ENCODE measurements around the gene EFTUD2. TPM values are rescaled to one million over a fixed set of nuclear protein-coding genes. Genes with fewer than 3 reads are reported as not detected.

The EFTUD2 gene
- total and polyA plus RNA-seq, 2 experiments from 2014 or later: 60.1 to 63.7 TPM

DNA sequence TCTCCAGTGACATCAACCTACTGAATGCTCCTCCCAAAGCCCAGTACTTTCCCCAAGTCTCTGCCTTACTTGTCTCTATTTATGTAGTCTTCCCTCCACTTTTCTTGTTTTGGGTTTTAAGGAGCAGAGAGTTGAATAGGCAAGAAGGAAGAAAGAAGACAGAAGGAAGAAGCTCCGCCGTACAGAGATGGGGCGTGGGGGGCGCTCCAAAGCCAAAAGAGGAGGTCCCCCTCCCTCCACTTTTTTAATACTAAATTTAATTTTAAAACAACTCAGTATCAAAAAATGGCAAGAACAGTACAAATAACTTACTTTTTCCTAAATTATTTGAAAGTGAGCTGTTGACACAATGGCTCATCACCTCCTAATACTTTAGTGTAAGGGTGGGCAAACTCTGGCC, 4.6 kb downstream of the EFTUD2 start:
- Histone ChIP-seq H3F3A (ENCODE audit: insufficient read depth) (0 out of 2 replicates have a peak, but pooled peaks cover 4% of the 10 kb centered on the region), H3K4me1 (ENCODE audit: insufficient read depth) (peaks cover 10% of the 10 kb centered on the region), H3K9ac (no peak overlapping the region), H3K4me2 (ENCODE audit: unreplicated experiment) (no peak overlapping the region), H3K36me3 (ENCODE audit: low read depth) (peaks cover 14% of the 10 kb centered on the region; the same call in 1 of the 2 replicates), H3K27ac (no peak overlapping the region), H3K27me3 (replicated peaks; ENCODE audit: insufficient read depth) (no peaks in the 10 kb centered on the region), H3K9me3 (ENCODE audit: low read depth) (no peaks in the 10 kb centered on the region), H2AFZ (no peak overlapping the region), H4K20me1 (ENCODE audit: insufficient read depth) (peaks cover 7% of the 10 kb centered on the region; the same call in 1 of the 2 replicates), H3K4me3 (no peak overlapping the region), H3K9me2 (ENCODE audit: insufficient read depth) (no peaks in the 10 kb centered on the region), H3K79me2 (ENCODE audit: insufficient read depth) (peaks cover 91% of the 10 kb centered on the region)
- in situ Hi-C loops (cut with MboI): no loop called here
- DNase-seq: no peak
- no peak for TF ChIP-seq EZH2phosphoT487 (IDR thresholded peaks at IDR 0.05; ENCODE audit: insufficient read depth, low read depth)
- 93 to 94% methylated on average over 4 of the region's 4 CpGs for WGBS, 2 experiments (ENCODE audit: low coverage in 1 of 2, low lambda C conversion rate in 2 of 2, missing lambda C conversion rate in 2 of 2)

DNA sequence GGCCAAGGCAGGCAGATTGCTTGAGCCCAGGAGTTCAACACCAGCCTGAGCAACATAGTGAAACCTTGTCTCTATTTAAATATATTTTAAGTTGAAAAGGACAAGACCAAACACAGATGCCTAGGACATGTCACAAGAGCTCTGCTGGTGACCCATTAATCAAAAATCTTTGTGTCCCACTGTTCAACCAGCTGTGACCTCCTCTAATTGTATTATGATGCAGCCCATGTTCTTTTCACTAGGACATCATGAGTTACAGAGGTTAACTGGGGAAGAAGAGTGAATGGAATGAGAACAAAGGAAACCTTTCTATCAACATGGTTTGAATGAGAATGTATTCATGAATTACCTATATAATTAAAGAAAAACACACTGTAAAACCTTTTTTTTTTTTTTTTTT, 7.0 kb downstream of the EFTUD2 start:
- Histone ChIP-seq H2AFZ (no peak overlapping the region), H3K4me2 (ENCODE audit: unreplicated experiment) (no peak overlapping the region), H3K79me2 (ENCODE audit: insufficient read depth) (peaks cover 96% of the 10 kb centered on the region), H3F3A (ENCODE audit: insufficient read depth) (no peaks in the 10 kb centered on the region), H3K27me3 (replicated peaks; ENCODE audit: insufficient read depth) (no peaks in the 10 kb centered on the region), H3K36me3 (ENCODE audit: low read depth) (peaks cover 16% of the 10 kb centered on the region; the same call in 1 of the 2 replicates), H4K20me1 (ENCODE audit: insufficient read depth) (peaks cover 10% of the 10 kb centered on the region; the same call in 1 of the 2 replicates), H3K9ac (no peak overlapping the region), H3K4me3 (no peak overlapping the region), H3K27ac (no peak overlapping the region), H3K9me3 (ENCODE audit: low read depth) (no peaks in the 10 kb centered on the region), H3K4me1 (ENCODE audit: insufficient read depth) (no peaks in the 10 kb centered on the region), H3K9me2 (ENCODE audit: insufficient read depth) (no peaks in the 10 kb centered on the region)
- no peak for DNase-seq
- TF ChIP-seq EZH2 (IDR thresholded peaks at IDR 0.05; ENCODE audit: insufficient read depth, poor library complexity, severe bottlenecking) (no peak), EZH2phosphoT487 (IDR thresholded peaks at IDR 0.05; ENCODE audit: insufficient read depth, low read depth) (no peak)
- in situ Hi-C loops (cut with MboI): no loop called here

DNA sequence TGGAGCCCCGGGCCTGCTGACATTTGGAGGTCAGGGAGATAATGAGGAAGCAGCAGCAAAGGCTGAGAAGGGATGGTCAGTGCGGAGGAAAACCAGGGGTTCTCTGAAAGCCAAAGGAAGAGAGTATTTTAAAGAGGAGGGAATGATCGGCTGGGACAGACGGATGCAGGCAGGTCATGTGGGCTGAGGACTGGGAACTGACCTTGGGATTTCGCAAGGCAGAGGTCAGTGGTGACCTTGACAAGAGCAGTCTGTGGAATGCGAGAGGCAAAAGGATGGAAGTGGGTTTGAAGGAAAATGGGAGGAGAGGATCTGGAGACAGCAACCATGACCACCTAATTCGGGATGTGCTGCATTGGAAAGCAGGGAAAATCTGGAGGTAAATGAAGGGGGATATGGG, 10.2 kb downstream of the EFTUD2 start:
- peaks cover 74% of the 10 kb centered on the region for H3K79me2 ChIP-seq (ENCODE audit: insufficient read depth)
- 90 to 93% methylated on average over 7 of the region's 7 CpGs for WGBS, 2 experiments (ENCODE audit: low coverage in 1 of 2, low lambda C conversion rate in 2 of 2, missing lambda C conversion rate in 2 of 2)
- peaks cover 29% of the 10 kb centered on the region for H3K36me3 ChIP-seq (ENCODE audit: low read depth)

DNA sequence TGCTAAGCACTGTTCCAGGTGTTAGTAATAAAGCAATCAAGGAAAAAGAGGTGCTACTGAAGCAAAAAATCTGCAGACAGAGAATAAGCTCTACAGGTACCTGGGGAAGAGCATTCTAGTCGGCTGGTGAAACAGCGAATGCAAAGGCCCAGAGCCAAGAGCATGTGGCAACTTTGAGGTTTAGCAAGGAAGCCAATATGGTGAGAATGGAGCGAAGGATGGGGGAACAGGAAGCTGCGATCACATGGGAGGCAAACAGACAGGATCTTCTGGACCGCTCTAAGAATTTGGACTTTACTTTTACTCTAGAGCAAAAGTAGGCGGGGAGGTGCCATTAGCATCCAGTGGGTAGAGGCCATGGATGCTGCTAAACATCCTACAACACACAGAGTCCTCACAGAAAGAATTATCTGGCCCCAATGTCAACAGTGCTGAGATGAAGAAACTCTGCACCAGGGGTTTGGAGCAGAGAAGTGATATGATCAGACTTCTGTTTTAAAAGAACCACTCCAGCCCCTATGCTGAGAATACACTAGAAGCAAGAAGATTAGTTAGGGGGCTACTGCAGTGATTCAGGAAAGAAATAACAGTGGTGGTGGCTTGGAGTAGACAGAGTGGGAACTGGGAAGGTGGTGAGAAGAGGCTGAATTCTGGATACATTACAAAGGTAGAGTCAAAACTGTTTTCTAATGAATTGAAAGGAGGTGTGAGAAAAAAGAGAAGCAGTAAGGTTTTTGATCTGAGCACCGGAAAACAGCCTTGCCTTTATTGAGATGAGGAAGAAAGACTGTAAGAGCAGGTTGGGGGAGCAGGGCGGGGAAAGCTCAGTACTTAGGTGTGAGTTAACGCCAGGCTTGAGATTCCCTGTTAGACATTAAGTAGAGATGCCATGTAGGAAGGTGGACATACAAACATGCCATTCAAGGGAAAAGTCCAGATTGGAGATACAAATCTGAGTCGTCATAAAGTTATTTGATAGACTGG, 11.0 kb downstream of the EFTUD2 start:
- H3K79me2 ChIP-seq (ENCODE audit: insufficient read depth): peaks cover 70% of the 10 kb centered on the region
- no peak for TF ChIP-seq EZH2 (IDR thresholded peaks at IDR 0.05; ENCODE audit: insufficient read depth, poor library complexity, severe bottlenecking)
- TF ChIP-seq EZH2phosphoT487 (IDR thresholded peaks at IDR 0.05; ENCODE audit: insufficient read depth, low read depth): no peak
- H3K36me3 ChIP-seq (ENCODE audit: low read depth): peaks cover 33% of the 10 kb centered on the region
- no peaks in the 10 kb centered on the region for H3K9me2 ChIP-seq (ENCODE audit: insufficient read depth)
- no peaks in the 10 kb centered on the region for H3K4me1 ChIP-seq (ENCODE audit: insufficient read depth)
- 85 to 90% methylated on average over 10 of the region's 10 CpGs for WGBS, 2 experiments (ENCODE audit: low coverage in 1 of 2, low lambda C conversion rate in 2 of 2, missing lambda C conversion rate in 2 of 2)
- H3F3A ChIP-seq (ENCODE audit: insufficient read depth): no peaks in the 10 kb centered on the region
- no peak overlapping the region for H3K4me3 ChIP-seq
- H2AFZ ChIP-seq: no peak overlapping the region
- in situ Hi-C loops (cut with MboI): no loop called here
- H3K4me2 ChIP-seq (ENCODE audit: unreplicated experiment): no peak overlapping the region
- no peak for DNase-seq
- no peak overlapping the region for H3K9ac ChIP-seq
- no peaks in the 10 kb centered on the region for H3K9me3 ChIP-seq (ENCODE audit: low read depth)
- H3K27me3 ChIP-seq (replicated peaks; ENCODE audit: insufficient read depth): no peaks in the 10 kb centered on the region
- H4K20me1 ChIP-seq (ENCODE audit: insufficient read depth): peaks cover 3% of the 10 kb centered on the region; the same call in 1 of the 2 replicates
- H3K27ac ChIP-seq: no peak overlapping the region

More for the DNA sequence above, 10.2 kb downstream of the EFTUD2 start:
- no peak for DNase-seq
- H2AFZ ChIP-seq: no peak overlapping the region
- H3K4me1 ChIP-seq (ENCODE audit: insufficient read depth): no peaks in the 10 kb centered on the region
- TF ChIP-seq EZH2 (IDR thresholded peaks at IDR 0.05; ENCODE audit: insufficient read depth, poor library complexity, severe bottlenecking): no peak
- TF ChIP-seq EZH2phosphoT487 (IDR thresholded peaks at IDR 0.05; ENCODE audit: insufficient read depth, low read depth): no peak
- H3K4me2 ChIP-seq (ENCODE audit: unreplicated experiment): no peak overlapping the region
- no peaks in the 10 kb centered on the region for H3F3A ChIP-seq (ENCODE audit: insufficient read depth)
- no peaks in the 10 kb centered on the region for H3K27me3 ChIP-seq (replicated peaks; ENCODE audit: insufficient read depth)
- H3K9ac ChIP-seq: no peak overlapping the region
- in situ Hi-C loops (cut with MboI): no loop called here
- H4K20me1 ChIP-seq (ENCODE audit: insufficient read depth): peaks cover 3% of the 10 kb centered on the region; the same call in 1 of the 2 replicates
- no peak overlapping the region for H3K27ac ChIP-seq
- H3K9me3 ChIP-seq (ENCODE audit: low read depth): no peaks in the 10 kb centered on the region
- H3K9me2 ChIP-seq (ENCODE audit: insufficient read depth): no peaks in the 10 kb centered on the region
- H3K4me3 ChIP-seq: no peak overlapping the region

Measured in GM23248 (cell line).